Keratinocyte (primary cell): ENCODE results near the gene KRTAP24-1.

Experiments used
- EZH2 ChIP-seq: IDR thresholded peaks from one replicate; pipeline ENCODE4 v1.6.1; 2012; ENCODE audit warnings: inconsistent platforms, mild to moderate bottlenecking, low read length, moderate library complexity
- TF ChIP-seq, protein P1 (sequence below), 3 experiments: IDR thresholded peaks in 1 of 3; conservative IDR thresholded peaks in 1 of 3; optimal IDR thresholded peaks in 1 of 3; 2 replicates in 2 of 3; 3 replicates in 1 of 3; pipeline versions ENCODE3 to v1.5.1; 2011; ENCODE audit warnings: low read length in 3 of 3, mild to moderate bottlenecking in 3 of 3, moderate library complexity in 2 of 3, control low read depth in 1 of 3, inconsistent platforms in 1 of 3; ENCODE audit not compliant: insufficient read depth in 2 of 3; ENCODE audit errors: extremely low read depth in 1 of 3

DNA sequence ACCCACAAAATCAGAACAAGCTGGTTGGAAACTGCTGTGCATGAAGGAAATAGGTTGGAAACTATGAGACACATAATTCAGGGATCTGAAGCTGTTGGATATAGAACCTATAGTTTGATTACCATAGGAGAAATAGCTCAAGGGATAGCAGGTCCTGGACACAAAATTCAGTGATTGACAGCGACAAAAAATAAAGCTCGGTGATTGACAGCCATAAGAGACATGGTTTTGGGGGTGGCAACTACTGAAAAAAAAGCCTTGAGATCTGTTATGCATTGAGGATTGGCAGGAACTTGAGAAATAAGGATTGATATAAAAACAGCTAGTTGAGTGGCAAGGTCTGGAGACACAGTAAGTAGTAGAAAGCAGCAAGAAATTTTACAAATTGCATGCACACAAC lies 6.5 kb upstream of the KRTAP24-1 start, which contains the start of gene KRTAP25-1:
- TF ChIP-seq, protein P1, sequence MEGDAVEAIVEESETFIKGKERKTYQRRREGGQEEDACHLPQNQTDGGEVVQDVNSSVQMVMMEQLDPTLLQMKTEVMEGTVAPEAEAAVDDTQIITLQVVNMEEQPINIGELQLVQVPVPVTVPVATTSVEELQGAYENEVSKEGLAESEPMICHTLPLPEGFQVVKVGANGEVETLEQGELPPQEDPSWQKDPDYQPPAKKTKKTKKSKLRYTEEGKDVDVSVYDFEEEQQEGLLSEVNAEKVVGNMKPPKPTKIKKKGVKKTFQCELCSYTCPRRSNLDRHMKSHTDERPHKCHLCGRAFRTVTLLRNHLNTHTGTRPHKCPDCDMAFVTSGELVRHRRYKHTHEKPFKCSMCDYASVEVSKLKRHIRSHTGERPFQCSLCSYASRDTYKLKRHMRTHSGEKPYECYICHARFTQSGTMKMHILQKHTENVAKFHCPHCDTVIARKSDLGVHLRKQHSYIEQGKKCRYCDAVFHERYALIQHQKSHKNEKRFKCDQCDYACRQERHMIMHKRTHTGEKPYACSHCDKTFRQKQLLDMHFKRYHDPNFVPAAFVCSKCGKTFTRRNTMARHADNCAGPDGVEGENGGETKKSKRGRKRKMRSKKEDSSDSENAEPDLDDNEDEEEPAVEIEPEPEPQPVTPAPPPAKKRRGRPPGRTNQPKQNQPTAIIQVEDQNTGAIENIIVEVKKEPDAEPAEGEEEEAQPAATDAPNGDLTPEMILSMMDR (optimal IDR thresholded peaks at IDR 0.05 in 1 of 3, IDR thresholded peaks at IDR 0.05 in 1 of 3, conservative IDR thresholded peaks at IDR 0.05 in 1 of 3; ENCODE audit: extremely low read depth in 1 of 3, insufficient read depth in 2 of 3, low read length in 3 of 3) = no peak
- TF ChIP-seq EZH2 = no peak
